ENCODE results near the gene EMILIN2. TPM values are rescaled to one million over a fixed set of nuclear protein-coding genes. Genes with fewer than 3 reads are reported as not detected.

EMILIN2 gene
- total RNA-seq, 1 experiment from 2014 or later, result 11.7 TPM

GRCh38 chr18:2880473-2880872, 33.7 kb downstream of the EMILIN2 start (continued):
- no peak for TF ChIP-seq ZNF263 (CRISPR knock-in tag; IDR thresholded peaks at IDR 0.05; ENCODE audit: low read depth)

GRCh38 chr18:2881088-2881839, 34.5 kb downstream of the EMILIN2 start:
- CTCF ChIA-PET, result interaction anchor here (0.6 kb wide), 1 partner anchor 101 kb away, joined by 5 read pairs; no protein-coding TSS in a partner anchor
- ATAC-seq (no peak), DNase-seq (ENCODE audit: low spot score) (no peak)
- Mint-ChIP-seq H3K27ac (no peak overlapping the region), H3K36me3 (0 out of 2 replicates have a peak, but pooled peaks cover under 1% of the 10 kb centered on the region), H3K27me3 (ENCODE audit: low read depth) (no peaks in the 10 kb centered on the region), H3K4me3 (no peak overlapping the region), H3K4me1 (peaks cover 11% of the 10 kb centered on the region), H3K9me3 (peaks cover 1% of the 10 kb centered on the region)
- TF ChIP-seq ZBTB43 (CRISPR knock-in tag; IDR thresholded peaks at IDR 0.05) (no peak), ZNF423 (CRISPR knock-in tag; IDR thresholded peaks at IDR 0.05) (peak; percentile 41; the same call in 1 of the 2 replicates)
- POLR2A ChIA-PET, result no interaction called here

- POLR2A ChIA-PET, result no interaction called here
- Mint-ChIP-seq H3K4me3 (no peak overlapping the region), H3K27me3 (ENCODE audit: low read depth) (no peaks in the 10 kb centered on the region), H3K36me3 (peaks cover 6% of the 10 kb centered on the region), H3K4me1 (peaks cover 11% of the 10 kb centered on the region), H3K27ac (no peak overlapping the region), H3K9me3 (peaks cover 7% of the 10 kb centered on the region)
- ATAC-seq, result no peak
- TF ChIP-seq ZNF423 (CRISPR knock-in tag; IDR thresholded peaks at IDR 0.05), result no peak
- no peak for TF ChIP-seq IRF2 (CRISPR knock-in tag; IDR thresholded peaks at IDR 0.05; ENCODE audit: borderline replicate concordance, low read depth)
- TF ChIP-seq CREB1 (CRISPR knock-in tag; IDR thresholded peaks at IDR 0.05), result no peak
- no peak for TF ChIP-seq ETV6 (CRISPR knock-in tag; IDR thresholded peaks at IDR 0.05)
- no peak for TF ChIP-seq SP1 (CRISPR knock-in tag; conservative IDR thresholded peaks at IDR 0.05)
- no peak for TF ChIP-seq FOXK1 (CRISPR knock-in tag; IDR thresholded peaks at IDR 0.05)
- TF ChIP-seq MLX (CRISPR knock-in tag; IDR thresholded peaks at IDR 0.05), result no peak
- DNase-seq (ENCODE audit: low spot score), result no peak
- CTCF ChIA-PET, result interaction anchor here (0.6 kb wide), 1 partner anchor 102 kb away, joined by 5 read pairs; no protein-coding TSS in a partner anchor
These were observed 35.0 kb downstream of the EMILIN2 start for GRCh38 chr18:2881840-2882195.

GRCh38 chr18:2882201-2882600, 35.4 kb downstream of the EMILIN2 start:
- Mint-ChIP-seq H3K9me3 (peaks cover 9% of the 10 kb centered on the region), H3K4me3 (no peak overlapping the region), H3K27me3 (ENCODE audit: low read depth) (no peaks in the 10 kb centered on the region), H3K27ac (no peak overlapping the region), H3K36me3 (peaks cover 8% of the 10 kb centered on the region), H3K4me1 (peaks cover 11% of the 10 kb centered on the region)
- CTCF ChIA-PET, result interaction anchor here (0.6 kb wide), 1 partner anchor 102 kb away, joined by 5 read pairs; no protein-coding TSS in a partner anchor
- DNase-seq (ENCODE audit: low spot score) (no peak), ATAC-seq (no peak)
- TF ChIP-seq CDX4 (CRISPR knock-in tag; IDR thresholded peaks at IDR 0.05; ENCODE audit: borderline replicate concordance) (no peak), USF1 (CRISPR knock-in tag; IDR thresholded peaks at IDR 0.05) (no peak), NFE2L1 (CRISPR knock-in tag; IDR thresholded peaks at IDR 0.05) (no peak), MXD4 (CRISPR knock-in tag; IDR thresholded peaks at IDR 0.05; ENCODE audit: borderline replicate concordance) (no peak), ZNF121 (CRISPR knock-in tag; IDR thresholded peaks at IDR 0.05) (no peak), NR3C1 (CRISPR knock-in tag; conservative IDR thresholded peaks at IDR 0.05; ENCODE audit: low read depth) (no peak), NFATC4 (CRISPR knock-in tag; IDR thresholded peaks at IDR 0.05) (no peak), ATF3 (CRISPR knock-in tag; conservative IDR thresholded peaks at IDR 0.05) (no peak), IRF1 (CRISPR knock-in tag; IDR thresholded peaks at IDR 0.05) (no peak), ZNF317 (CRISPR knock-in tag; IDR thresholded peaks at IDR 0.05; ENCODE audit: borderline replicate concordance, low read depth) (no peak), FOXP1 (CRISPR knock-in tag; IDR thresholded peaks at IDR 0.05; ENCODE audit: borderline replicate concordance) (no peak), ZNF512 (CRISPR knock-in tag; IDR thresholded peaks at IDR 0.05; ENCODE audit: borderline replicate concordance) (no peak), SMAD3 (CRISPR knock-in tag; IDR thresholded peaks at IDR 0.05; ENCODE audit: borderline replicate concordance) (no peak), GABPB1 (CRISPR knock-in tag; IDR thresholded peaks at IDR 0.05) (no peak)
- POLR2A ChIA-PET, result no interaction called here

Data from WTC11 (cell line).